Keratinocyte (primary cell): Measurements from ENCODE around the gene DTX4.

Source experiments
- CTCF ChIP-seq, 3 experiments: IDR thresholded peaks in 1 of 3; conservative IDR thresholded peaks in 1 of 3; optimal IDR thresholded peaks in 1 of 3; 2 replicates in 2 of 3; 3 replicates in 1 of 3; pipeline versions ENCODE3 to v1.5.1; 2011; ENCODE audit warnings: low read length in 3 of 3, mild to moderate bottlenecking in 3 of 3, moderate library complexity in 2 of 3, control low read depth in 1 of 3, inconsistent platforms in 1 of 3; ENCODE audit not compliant: insufficient read depth in 2 of 3; ENCODE audit errors: extremely low read depth in 1 of 3
- EZH2 ChIP-seq: IDR thresholded peaks from one replicate; pipeline ENCODE4 v1.6.1; 2012; ENCODE audit warnings: inconsistent platforms, mild to moderate bottlenecking, low read length, moderate library complexity

- TF ChIP-seq CTCF (optimal IDR thresholded peaks at IDR 0.05 in 1 of 3, IDR thresholded peaks at IDR 0.05 in 1 of 3, conservative IDR thresholded peaks at IDR 0.05 in 1 of 3; ENCODE audit: extremely low read depth in 1 of 3, insufficient read depth in 2 of 3, low read length in 3 of 3) (no peak), EZH2 (no peak)
Measured at GRCh38 chr11:59199546-59200422, 27.9 kb downstream of the DTX4 start.
